A549 (cell line): ENCODE data around the gene TMEM30B. TPM values are rescaled to one million over a fixed set of nuclear protein-coding genes. Genes with fewer than 3 reads are reported as not detected.
A peak's percentile ranks its signal among the peaks of the same experiment; 100 is the strongest.
"Not testable (repeated sequence)": the region's sequence is repeated elsewhere in the genome, so short reads cannot be mapped to it uniquely, and the experiment has no call there.

Source experiments
- ATAC-seq, 2 experiments: fragments of 200-7000 bp in 1 of 2; fragments of >200 bp in 1 of 2; cut with Nextera tagmentation in 1 of 2; cut with Tn5 transposase in 1 of 2; 3 replicates each; pipeline versions ENCODE4 v1.8.0 to v1.9.1; 2018 to 2020; ENCODE audit warnings: mild to moderate bottlenecking in 1 of 2, moderate library complexity in 1 of 2
- CTCF ChIA-PET: fragments of 300-600 bp; sonication (Branson Sonifier 250); formaldehyde crosslinking; extraction: SDS; loops from one replicate; lab custom pipeline; 2021; ENCODE audit warnings: antibody characterized with exemption, inconsistent platforms; lab: Yijun Ruan, JAX
- POLR2A ChIA-PET: fragments of 350-600 bp; formaldehyde crosslinking; extraction: SDS; loops from one replicate; lab custom pipeline; 2021; ENCODE audit warnings: antibody characterized with exemption, inconsistent platforms; lab: Yijun Ruan, JAX
- DNase-seq, 2 experiments: peaks; one replicate each; pipeline versions ENCODE4 v3.0.0 to v3.0.0-alpha.2; 2011 to 2016; ENCODE audit warnings: low read depth in 1 of 2, low spot score in 1 of 2
- FAIRE-seq: peaks from 2 replicates; lab custom pipeline; 2011; peaks lifted over from hg19 to GRCh38; lab: Jason Lieb, UNC
- H3K27ac ChIP-seq, 2 experiments: fragments of >200 bp; sonication (Bioruptor Twin); formaldehyde crosslinking; 3 replicates each; pipeline ENCODE4 v1.5.1; 2016 to 2017
- H3K4me1 ChIP-seq: fragments of >200 bp; sonication (Bioruptor Twin); formaldehyde crosslinking; 3 replicates; pipeline ENCODE4 v1.6.1; 2016
- H3K4me2 ChIP-seq: fragments of >200 bp; sonication (Bioruptor Twin); formaldehyde crosslinking; 3 replicates; pipeline ENCODE4 v1.6.1; 2016
- H3K4me3 ChIP-seq: fragments of >200 bp; sonication (Bioruptor Twin); formaldehyde crosslinking; 3 replicates; pipeline ENCODE4 v1.5.1; 2016
- H3K9me3 ChIP-seq: fragments of >200 bp; sonication (Bioruptor Twin); formaldehyde crosslinking; 3 replicates; pipeline ENCODE4 v1.6.1; 2016
- CBX2 ChIP-seq: fragments of 200-600 bp; sonication (generic); IDR thresholded peaks from 2 replicates; pipeline ENCODE4 v1.6.1; 2016; ENCODE audit warnings: low read depth, mild to moderate bottlenecking, borderline replicate concordance
- CEBPB ChIP-seq, 2 experiments: fragments of >200 bp in 1 of 2; sonication (Bioruptor Twin) in 1 of 2; formaldehyde crosslinking in 1 of 2; IDR thresholded peaks; 2 replicates each; pipeline ENCODE4 v1.6.1; 2012 to 2016
- CHD4 ChIP-seq: fragments of 200-600 bp; sonication (generic); IDR thresholded peaks from 2 replicates; pipeline ENCODE4 v1.6.1; 2016; ENCODE audit warnings: antibody characterized with exemption, mild to moderate bottlenecking, borderline replicate concordance
- EP300 ChIP-seq, 2 experiments: fragments of >200 bp; sonication (Bioruptor Twin); formaldehyde crosslinking; IDR thresholded peaks; 2 replicates in 1 of 2; 3 replicates in 1 of 2; pipeline ENCODE4 v1.6.1; 2016 to 2017
- ESRRA ChIP-seq: fragments of 150-350 bp; IDR thresholded peaks from 2 replicates; pipeline ENCODE4 v1.6.1; 2014; ENCODE audit warnings: mild to moderate bottlenecking, low read length, borderline replicate concordance
- GATA3 ChIP-seq: IDR thresholded peaks from 2 replicates; pipeline ENCODE4 v1.6.1; 2012; ENCODE audit warnings: borderline replicate concordance
- MAFK ChIP-seq: fragments of 450-650 bp; IDR thresholded peaks from 2 replicates; pipeline ENCODE4 v1.6.1; 2014; ENCODE audit not compliant: partially characterized antibody
- MAZ ChIP-seq: fragments of 150-350 bp; IDR thresholded peaks from 2 replicates; pipeline ENCODE4 v1.6.1; 2014; ENCODE audit warnings: antibody characterized with exemption, low read depth, low read length, borderline replicate concordance
- MYC ChIP-seq: IDR thresholded peaks from 2 replicates; pipeline ENCODE4 v1.6.1; 2012; ENCODE audit warnings: mild to moderate bottlenecking, inconsistent platforms, low read length, improper control_type of control experiment, borderline replicate concordance
- NFE2L2 ChIP-seq: fragments of 150-350 bp; conservative IDR thresholded peaks from 2 replicates; pipeline ENCODE4 v1.6.1; 2014; ENCODE audit warnings: low read length
- PHF8 ChIP-seq: fragments of 200-600 bp; sonication (generic); IDR thresholded peaks from 2 replicates; pipeline ENCODE4 v1.6.1; 2016; ENCODE audit warnings: low read depth, mild to moderate bottlenecking, antibody characterized with exemption, moderate library complexity, borderline replicate concordance
- TP53 ChIP-seq: fragments of 250-450 bp; sonication (Bioruptor Pico); IDR thresholded peaks from 2 replicates; pipeline ENCODE4 v1.5.0; 2021; ENCODE audit warnings: mild to moderate bottlenecking, moderate library complexity
- ZC3H11A ChIP-seq: fragments of 450-650 bp; IDR thresholded peaks from 2 replicates; pipeline ENCODE4 v1.6.1; 2014; ENCODE audit warnings: antibody characterized with exemption, mild to moderate bottlenecking
- WGBS: methylation state at CpG from one replicate; pipeline ENCODE4 v1.1.6; 2017; ENCODE audit errors: missing lambda C conversion rate; 5-methylcytosine and 5-hydroxymethylcytosine counted together
- polyA plus RNA-seq, 4 experiments: library from polyadenylated mRNA; depleted of rRNA in 3 of 4; stranded (reverse); fragments of >200 nt; fragmentation: RNase III in 1 of 4; extraction: RNeasy Plus Mini Kit Qiagen cat#74134 plus additional on column Dnase treatment in 1 of 4; gene quantifications; 2 replicates in 3 of 4; 3 replicates in 1 of 4; pipeline ENCODE4 v1.2.3, GENCODE V29; 2011 to 2017
- TF ChIP-seq, protein P1 (sequence below): fragments of >200 bp; sonication (Bioruptor Twin); formaldehyde crosslinking; IDR thresholded peaks from 3 replicates; pipeline ENCODE4 v1.5.1; 2016
- TF ChIP-seq, protein P2 (sequence below): fragments of 200-600 bp; sonication (generic); IDR thresholded peaks from 2 replicates; pipeline ENCODE4 v1.6.1; 2016; ENCODE audit warnings: antibody characterized with exemption, mild to moderate bottlenecking, moderate library complexity
- TF ChIP-seq, protein P3 (sequence below): fragments of 250-450 bp; sonication (Bioruptor Pico); IDR thresholded peaks from 2 replicates; pipeline ENCODE4 v1.5.0; 2021; ENCODE audit warnings: mild to moderate bottlenecking, moderate library complexity, borderline replicate concordance
- TF ChIP-seq, protein P4 (sequence below): IDR thresholded peaks from 2 replicates; pipeline ENCODE4 v1.6.1; 2012; ENCODE audit warnings: low read depth, borderline replicate concordance
- TF ChIP-seq, protein P5 (sequence below): IDR thresholded peaks from 2 replicates; pipeline ENCODE4 v1.6.1; 2012

Gene TMEM30B
- polyA plus RNA-seq, 2 of the 4 experiments (the other 2 are of a cell fraction): 0.16 to 0.21 TPM

DNA sequence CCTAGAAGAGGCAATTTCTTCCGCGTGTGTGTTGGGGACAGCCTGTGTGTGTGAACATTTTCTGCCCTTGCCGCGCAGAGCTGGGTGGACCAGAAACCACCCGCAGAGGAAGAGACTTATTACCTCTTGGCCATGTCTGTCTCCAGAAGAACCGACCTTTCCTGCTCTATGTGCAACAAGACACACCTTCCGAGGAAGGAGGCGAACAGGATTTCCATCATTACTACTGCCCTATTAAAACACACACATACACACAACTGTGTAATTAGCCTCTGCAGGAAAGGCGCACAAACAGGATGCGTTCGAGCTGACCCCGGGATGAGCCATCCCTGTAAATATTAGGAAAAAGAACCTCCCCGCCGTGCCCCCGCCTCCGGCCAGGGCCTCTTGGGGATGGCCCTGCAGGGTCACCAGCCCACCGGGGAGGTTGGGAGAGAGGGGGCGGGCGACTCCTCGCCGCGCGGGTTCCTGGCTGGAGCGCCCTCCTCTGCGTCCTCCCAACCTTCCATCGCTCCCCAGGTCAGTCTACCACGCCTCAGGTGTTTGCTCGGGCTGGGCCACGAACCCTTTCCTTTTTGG, 39.8 kb upstream of the TMEM30B start:
- H3K4me1 ChIP-seq: peaks cover 6% of the 10 kb centered on the region; the same call in 1 of the 3 replicates
- DNase-seq (no peak), ATAC-seq (peak in 1 of 2 experiments; percentile 55; a peak in 3 of 6 replicates), FAIRE-seq (no peak)
- ChIA-PET POLR2A (interaction anchor here (1.7 kb wide), 1 partner anchor 118 kb away, joined by 5 read pairs; no protein-coding TSS in a partner anchor), CTCF (interaction anchor here (1.2 to 3.3 kb wide), 6 partner anchors 9 to 41 kb away, joined by 3 to 12 read pairs (median 4); no protein-coding TSS in a partner anchor)
- H3K4me2 ChIP-seq: peak overlapping the region; percentile 78
- no peaks in the 10 kb centered on the region for H3K9me3 ChIP-seq
- peak overlapping the region; percentile 69 for H3K4me3 ChIP-seq
- TF ChIP-seq EP300 (IDR thresholded peaks at IDR 0.05) (no peak), CEBPB (IDR thresholded peaks at IDR 0.05) (no peak), ESRRA (no peak), CHD4 (no peak), NFE2L2 (no peak), MYC (no peak), GATA3 (no peak), CBX2 (no peak), TP53 (CRISPR knock-in tag) (no peak), MAFK (no peak), MAZ (no peak), ZC3H11A (no peak), PHF8 (no peak)
- TF ChIP-seq, protein P1, sequence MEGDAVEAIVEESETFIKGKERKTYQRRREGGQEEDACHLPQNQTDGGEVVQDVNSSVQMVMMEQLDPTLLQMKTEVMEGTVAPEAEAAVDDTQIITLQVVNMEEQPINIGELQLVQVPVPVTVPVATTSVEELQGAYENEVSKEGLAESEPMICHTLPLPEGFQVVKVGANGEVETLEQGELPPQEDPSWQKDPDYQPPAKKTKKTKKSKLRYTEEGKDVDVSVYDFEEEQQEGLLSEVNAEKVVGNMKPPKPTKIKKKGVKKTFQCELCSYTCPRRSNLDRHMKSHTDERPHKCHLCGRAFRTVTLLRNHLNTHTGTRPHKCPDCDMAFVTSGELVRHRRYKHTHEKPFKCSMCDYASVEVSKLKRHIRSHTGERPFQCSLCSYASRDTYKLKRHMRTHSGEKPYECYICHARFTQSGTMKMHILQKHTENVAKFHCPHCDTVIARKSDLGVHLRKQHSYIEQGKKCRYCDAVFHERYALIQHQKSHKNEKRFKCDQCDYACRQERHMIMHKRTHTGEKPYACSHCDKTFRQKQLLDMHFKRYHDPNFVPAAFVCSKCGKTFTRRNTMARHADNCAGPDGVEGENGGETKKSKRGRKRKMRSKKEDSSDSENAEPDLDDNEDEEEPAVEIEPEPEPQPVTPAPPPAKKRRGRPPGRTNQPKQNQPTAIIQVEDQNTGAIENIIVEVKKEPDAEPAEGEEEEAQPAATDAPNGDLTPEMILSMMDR: no peak
- TF ChIP-seq, protein P2, sequence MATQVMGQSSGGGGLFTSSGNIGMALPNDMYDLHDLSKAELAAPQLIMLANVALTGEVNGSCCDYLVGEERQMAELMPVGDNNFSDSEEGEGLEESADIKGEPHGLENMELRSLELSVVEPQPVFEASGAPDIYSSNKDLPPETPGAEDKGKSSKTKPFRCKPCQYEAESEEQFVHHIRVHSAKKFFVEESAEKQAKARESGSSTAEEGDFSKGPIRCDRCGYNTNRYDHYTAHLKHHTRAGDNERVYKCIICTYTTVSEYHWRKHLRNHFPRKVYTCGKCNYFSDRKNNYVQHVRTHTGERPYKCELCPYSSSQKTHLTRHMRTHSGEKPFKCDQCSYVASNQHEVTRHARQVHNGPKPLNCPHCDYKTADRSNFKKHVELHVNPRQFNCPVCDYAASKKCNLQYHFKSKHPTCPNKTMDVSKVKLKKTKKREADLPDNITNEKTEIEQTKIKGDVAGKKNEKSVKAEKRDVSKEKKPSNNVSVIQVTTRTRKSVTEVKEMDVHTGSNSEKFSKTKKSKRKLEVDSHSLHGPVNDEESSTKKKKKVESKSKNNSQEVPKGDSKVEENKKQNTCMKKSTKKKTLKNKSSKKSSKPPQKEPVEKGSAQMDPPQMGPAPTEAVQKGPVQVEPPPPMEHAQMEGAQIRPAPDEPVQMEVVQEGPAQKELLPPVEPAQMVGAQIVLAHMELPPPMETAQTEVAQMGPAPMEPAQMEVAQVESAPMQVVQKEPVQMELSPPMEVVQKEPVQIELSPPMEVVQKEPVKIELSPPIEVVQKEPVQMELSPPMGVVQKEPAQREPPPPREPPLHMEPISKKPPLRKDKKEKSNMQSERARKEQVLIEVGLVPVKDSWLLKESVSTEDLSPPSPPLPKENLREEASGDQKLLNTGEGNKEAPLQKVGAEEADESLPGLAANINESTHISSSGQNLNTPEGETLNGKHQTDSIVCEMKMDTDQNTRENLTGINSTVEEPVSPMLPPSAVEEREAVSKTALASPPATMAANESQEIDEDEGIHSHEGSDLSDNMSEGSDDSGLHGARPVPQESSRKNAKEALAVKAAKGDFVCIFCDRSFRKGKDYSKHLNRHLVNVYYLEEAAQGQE: no peak
- TF ChIP-seq, protein P3, sequence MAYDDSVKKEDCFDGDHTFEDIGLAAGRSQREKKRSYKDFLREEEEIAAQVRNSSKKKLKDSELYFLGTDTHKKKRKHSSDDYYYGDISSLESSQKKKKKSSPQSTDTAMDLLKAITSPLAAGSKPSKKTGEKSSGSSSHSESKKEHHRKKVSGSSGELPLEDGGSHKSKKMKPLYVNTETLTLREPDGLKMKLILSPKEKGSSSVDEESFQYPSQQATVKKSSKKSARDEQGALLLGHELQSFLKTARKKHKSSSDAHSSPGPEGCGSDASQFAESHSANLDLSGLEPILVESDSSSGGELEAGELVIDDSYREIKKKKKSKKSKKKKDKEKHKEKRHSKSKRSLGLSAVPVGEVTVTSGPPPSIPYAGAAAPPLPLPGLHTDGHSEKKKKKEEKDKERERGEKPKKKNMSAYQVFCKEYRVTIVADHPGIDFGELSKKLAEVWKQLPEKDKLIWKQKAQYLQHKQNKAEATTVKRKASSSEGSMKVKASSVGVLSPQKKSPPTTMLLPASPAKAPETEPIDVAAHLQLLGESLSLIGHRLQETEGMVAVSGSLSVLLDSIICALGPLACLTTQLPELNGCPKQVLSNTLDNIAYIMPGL (CRISPR knock-in tag): no peak
- TF ChIP-seq, protein P4, sequence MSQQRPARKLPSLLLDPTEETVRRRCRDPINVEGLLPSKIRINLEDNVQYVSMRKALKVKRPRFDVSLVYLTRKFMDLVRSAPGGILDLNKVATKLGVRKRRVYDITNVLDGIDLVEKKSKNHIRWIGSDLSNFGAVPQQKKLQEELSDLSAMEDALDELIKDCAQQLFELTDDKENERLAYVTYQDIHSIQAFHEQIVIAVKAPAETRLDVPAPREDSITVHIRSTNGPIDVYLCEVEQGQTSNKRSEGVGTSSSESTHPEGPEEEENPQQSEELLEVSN: no peak
- TF ChIP-seq, protein P5, sequence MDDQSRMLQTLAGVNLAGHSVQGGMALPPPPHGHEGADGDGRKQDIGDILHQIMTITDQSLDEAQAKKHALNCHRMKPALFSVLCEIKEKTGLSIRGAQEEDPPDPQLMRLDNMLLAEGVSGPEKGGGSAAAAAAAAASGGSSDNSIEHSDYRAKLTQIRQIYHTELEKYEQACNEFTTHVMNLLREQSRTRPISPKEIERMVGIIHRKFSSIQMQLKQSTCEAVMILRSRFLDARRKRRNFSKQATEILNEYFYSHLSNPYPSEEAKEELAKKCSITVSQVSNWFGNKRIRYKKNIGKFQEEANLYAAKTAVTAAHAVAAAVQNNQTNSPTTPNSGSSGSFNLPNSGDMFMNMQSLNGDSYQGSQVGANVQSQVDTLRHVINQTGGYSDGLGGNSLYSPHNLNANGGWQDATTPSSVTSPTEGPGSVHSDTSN: no peak
- 63% methylated on average over 17 of the region's 29 CpGs for WGBS
- peak overlapping the region; percentile 66 to 84 for H3K27ac ChIP-seq

DNA sequence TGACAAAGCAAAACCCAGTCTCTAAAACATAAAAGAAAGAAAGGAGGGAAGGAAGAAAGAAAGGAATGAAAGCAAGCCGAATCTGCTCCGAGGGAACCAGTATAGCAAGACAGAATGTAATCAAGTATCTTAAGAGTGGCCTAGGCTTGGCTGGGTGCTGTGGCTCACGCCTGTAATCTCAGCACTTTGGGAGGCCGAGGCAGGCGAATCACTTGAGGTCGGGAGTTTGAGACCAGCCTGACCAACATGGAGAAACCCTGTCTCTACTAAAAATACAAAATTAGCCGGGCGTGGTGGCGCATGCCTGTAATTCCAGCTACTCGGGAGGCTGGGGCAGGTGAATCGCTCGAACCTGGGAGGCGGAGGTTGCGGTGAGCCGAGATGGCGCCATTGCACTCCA, 39.0 kb upstream of the TMEM30B start:
- 90% methylated on average over 16 of the region's 16 CpGs for WGBS
- POLR2A ChIA-PET: not testable (repeated sequence)

More for the DNA sequence above, 39.0 kb upstream of the TMEM30B start:
- DNase-seq, H3K4me2 ChIP-seq, ATAC-seq, FAIRE-seq, H3K9me3 ChIP-seq, H3K4me1 ChIP-seq, H3K27ac ChIP-seq, H3K4me3 ChIP-seq: not testable (repeated sequence)
- CTCF ChIA-PET: interaction anchor here (1.2 to 1.6 kb wide), 3 partner anchors 10 to 40 kb away, joined by 3 to 5 read pairs (median 3); no protein-coding TSS in a partner anchor
